AG09319 (cell line): ENCODE measurements around the gene ABCG5.

Experiments
- DNase-seq: peaks from one replicate; pipeline ENCODE4 v3.0.0-alpha.2; 2010; ENCODE audit warnings: low read depth; ENCODE audit errors: extremely low read depth
- CTCF ChIP-seq: IDR thresholded peaks from 2 replicates; pipeline ENCODE4 v1.5.1; 2011; ENCODE audit warnings: low read depth, mild to moderate bottlenecking, inconsistent platforms, low read length, moderate library complexity

The ABCG5 gene

DNA sequence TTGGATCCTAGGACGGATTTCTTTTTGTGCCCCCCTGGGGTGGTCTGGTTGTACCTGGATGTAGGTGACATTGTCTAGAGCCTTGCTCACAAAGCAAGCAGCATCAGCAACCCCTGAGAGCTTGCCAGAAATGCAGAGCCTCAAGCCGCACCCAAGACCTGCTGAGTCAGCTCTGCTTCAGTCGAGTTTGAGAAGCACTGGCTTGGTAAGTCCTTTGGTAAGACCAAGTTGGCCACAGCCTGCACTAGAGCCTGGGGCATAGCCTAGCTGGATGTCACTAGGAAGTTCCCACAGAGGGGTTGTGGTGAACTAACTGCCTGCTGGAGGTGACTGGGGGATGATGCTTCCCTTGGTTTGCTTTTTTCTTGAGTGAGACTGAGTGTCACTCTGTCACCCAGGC is 6.2 kb downstream of the ABCG5 start:
- no peak for DNase-seq
- TF ChIP-seq CTCF, result no peak

DNA sequence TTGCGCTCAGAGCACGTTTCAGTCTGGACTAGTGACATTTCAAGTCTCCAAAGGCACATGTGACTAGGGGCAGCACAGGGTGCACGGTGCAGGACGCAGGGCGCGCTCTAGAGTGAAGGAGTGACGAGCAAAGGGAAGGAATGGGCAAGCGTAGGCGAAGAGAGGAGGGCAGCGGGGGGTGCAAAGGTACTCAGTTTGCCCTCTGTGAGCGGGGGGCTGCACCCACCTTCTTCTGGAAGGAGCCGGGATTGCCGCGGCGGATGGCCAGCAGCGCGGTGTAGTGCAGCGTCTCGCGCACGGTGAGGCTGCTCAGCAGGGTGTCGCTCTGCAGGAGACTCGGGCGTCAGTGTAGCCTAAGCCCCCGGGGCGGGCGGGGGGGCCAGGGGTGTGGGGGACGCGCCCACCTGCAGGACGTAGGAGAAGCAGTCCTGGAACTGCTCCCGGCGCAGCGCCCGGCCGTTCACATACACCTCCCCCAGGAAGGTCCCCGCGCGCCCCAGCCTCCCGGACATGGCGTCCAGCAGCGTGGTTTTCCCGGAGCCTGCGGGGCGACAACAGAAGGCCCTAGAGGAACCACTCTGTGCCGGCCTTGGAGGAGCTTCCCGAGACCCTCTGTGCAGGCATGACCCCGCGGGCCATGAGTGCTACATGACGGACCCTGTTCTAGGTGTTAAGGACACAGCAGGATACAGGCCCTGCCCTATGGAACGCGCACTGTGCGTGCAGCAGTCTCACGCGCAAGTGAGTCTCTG is 6.9 kb downstream of the ABCG5 start:
- DNase-seq, result no peak
- TF ChIP-seq CTCF, result no peak

DNA sequence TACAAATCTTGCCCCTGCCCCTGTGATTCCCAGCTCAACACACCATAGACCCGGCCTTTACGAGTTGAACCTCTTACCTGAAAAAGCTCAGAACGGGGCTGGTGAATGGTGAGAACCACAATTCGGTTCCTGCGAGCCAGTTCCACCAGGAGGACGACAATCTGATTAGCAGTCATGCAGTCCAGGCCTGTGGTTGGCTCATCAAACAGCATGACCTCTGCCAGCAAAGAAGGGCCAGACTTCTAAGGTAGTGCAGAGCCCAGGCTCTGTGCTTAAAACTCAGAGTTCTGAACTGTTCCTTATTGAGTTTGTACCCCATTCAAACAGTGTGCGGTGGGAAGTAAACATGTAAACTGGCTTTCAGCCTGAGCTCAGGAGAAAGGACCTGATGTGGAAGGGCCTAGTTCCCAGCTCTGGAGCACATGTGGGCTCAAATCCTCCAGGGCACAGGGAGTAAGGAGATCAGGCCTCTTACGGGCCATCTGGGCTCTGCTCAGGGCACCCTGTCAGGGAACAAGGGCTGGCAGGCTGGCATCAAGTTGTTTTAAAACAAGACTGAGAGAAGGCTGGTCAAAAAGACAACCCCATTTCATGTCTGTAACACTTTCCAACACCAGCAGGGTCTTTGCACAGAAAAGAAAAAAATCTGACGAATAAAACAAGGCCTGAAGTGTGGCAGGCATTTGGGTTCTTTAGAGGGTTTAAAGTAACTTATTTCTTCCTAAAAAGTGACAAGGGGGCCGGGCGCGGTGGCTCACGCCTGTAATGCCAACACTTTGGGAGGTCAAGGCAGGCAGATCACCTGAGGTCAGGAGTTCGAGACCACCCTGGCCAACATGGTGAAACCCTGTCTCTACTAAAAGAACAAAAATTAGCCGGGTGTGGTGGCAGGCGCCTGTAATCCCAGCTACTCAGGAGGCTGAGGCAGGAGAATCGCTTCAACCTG is 12.1 kb downstream of the ABCG5 start:
- no peak for TF ChIP-seq CTCF
- DNase-seq, result no peak

GRCh38 chr2:43825841-43826240 is 12.8 kb downstream of the ABCG5 start:
- DNase-seq, result no peak
- TF ChIP-seq CTCF, result no peak

DNA sequence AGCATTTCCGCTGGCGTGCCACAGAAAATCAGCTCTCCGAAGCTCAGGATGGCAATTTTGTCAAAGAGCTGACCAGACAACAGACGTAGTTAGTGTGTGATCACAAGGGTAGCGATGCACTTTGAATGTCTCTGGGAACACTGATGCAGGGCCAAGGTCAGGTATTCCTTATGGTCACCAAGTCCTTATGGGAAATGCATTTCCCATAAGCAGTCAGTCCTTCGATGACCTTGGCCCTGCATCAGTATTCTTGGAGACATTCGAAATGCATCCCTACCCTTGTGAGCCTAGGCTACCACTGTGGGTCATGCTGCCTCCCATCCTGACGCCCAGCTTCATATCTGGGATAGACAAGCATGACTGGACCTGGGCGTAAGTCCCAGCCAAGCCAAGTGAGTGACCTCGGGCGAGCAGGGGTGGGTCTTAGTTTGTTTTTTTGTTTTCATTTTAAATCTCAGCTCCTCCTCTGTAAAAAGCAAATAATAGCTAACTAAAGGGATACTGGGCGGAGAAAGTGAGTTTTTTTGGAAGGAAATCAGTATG is 13.6 kb downstream of the ABCG5 start:
- no peak for TF ChIP-seq CTCF
- no peak for DNase-seq

- TF ChIP-seq CTCF, result no peak
- no peak for DNase-seq
These were observed 14.1 kb downstream of the ABCG5 start for GRCh38 chr2:43824512-43824911.

DNA sequence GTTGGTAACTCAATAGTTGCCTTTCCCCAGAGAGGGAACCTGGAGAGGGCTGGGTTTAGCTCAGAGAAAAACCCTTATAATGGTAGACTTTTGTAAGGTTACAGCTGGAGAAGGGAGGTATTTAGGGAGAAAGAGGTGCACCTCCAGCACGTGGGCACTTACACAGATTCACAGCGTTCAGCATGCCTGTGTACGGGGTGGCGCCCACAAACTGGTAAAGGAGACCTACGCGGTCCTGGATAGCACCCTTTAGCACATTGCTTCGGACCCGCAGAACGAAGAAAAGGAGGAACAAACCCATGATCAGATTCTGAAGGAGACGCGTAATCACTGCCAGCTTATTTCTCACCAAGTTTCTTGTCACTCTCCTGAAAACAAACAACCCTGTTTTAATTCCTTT is 14.9 kb downstream of the ABCG5 start:
- DNase-seq, result no peak
- TF ChIP-seq CTCF, result no peak
